Prostate gland (tissue), 1 donor: ENCODE data around the gene CRADD.

Source experiments
- POLR2A ChIP-seq: fragments of 450-650 bp; IDR thresholded peaks from one replicate; pipeline ENCODE4 v1.6.1; 2016; ENCODE audit warnings: antibody characterized with exemption, mild to moderate bottlenecking
- POLR2AphosphoS5 ChIP-seq: sonication (generic); formaldehyde crosslinking; IDR thresholded peaks from one replicate; pipeline ENCODE4 v1.6.1; 2017; ENCODE audit warnings: antibody characterized with exemption

GRCh38 chr12:93832131-93832530 is 155.0 kb downstream of the CRADD start:
- TF ChIP-seq POLR2A (no peak), POLR2AphosphoS5 (no peak)
